Karpas-422 (cell line): Measurements from ENCODE around the gene NHLRC2. TPM values are rescaled to one million over a fixed set of nuclear protein-coding genes. Genes with fewer than 3 reads are reported as not detected.

ENCODE experiments used
- DNase-seq: peaks from one replicate; pipeline ENCODE4 v3.0.0-alpha.2; 2015
- H2AFZ ChIP-seq: fragments of 200-600 bp; sonication (generic); 2 replicates; pipeline ENCODE4 v1.6.1; 2014; ENCODE audit warnings: antibody characterized with exemption, low read length, mixed read lengths
- H3K27ac ChIP-seq: fragments of 200-600 bp; sonication (generic); 2 replicates; pipeline ENCODE4 v1.5.1; 2014; ENCODE audit warnings: mild to moderate bottlenecking, low read length, moderate library complexity
- H3K27me3 ChIP-seq: fragments of 200-600 bp; sonication (generic); 2 replicates; pipeline ENCODE4 v1.6.1; 2014; ENCODE audit warnings: low read length, mixed read lengths
- H3K36me3 ChIP-seq: fragments of 200-600 bp; sonication (generic); 2 replicates; pipeline ENCODE4 v1.6.1; 2014; ENCODE audit warnings: low read length, mixed read lengths; ENCODE audit not compliant: insufficient read depth
- H3K4me1 ChIP-seq: fragments of 200-600 bp; sonication (generic); 2 replicates; pipeline ENCODE4 v1.6.1; 2014; ENCODE audit warnings: mild to moderate bottlenecking, low read length, mixed read lengths
- H3K4me2 ChIP-seq: fragments of 200-600 bp; sonication (generic); 2 replicates; pipeline ENCODE4 v1.6.1; 2014; ENCODE audit warnings: low read length, low read depth, mild to moderate bottlenecking; ENCODE audit not compliant: poor library complexity, severe bottlenecking
- H3K4me3 ChIP-seq: fragments of 200-600 bp; sonication (generic); 2 replicates; pipeline ENCODE4 v1.5.1; 2014; ENCODE audit warnings: mild to moderate bottlenecking, antibody characterized with exemption, low read length, mixed read lengths
- H3K79me2 ChIP-seq: fragments of 200-600 bp; sonication (generic); 2 replicates; pipeline ENCODE4 v1.6.1; 2014; ENCODE audit warnings: mild to moderate bottlenecking, low read length, mixed read lengths
- H3K9ac ChIP-seq: fragments of 200-600 bp; sonication (generic); 2 replicates; pipeline ENCODE4 v1.6.0; 2014; ENCODE audit warnings: low read length
- H3K9me2 ChIP-seq: fragments of 200-600 bp; sonication (generic), shearing (Covaris generic); replicated peaks from 2 replicates; pipeline ENCODE4 v1.6.0; 2014; ENCODE audit warnings: mild to moderate bottlenecking, low read length, moderate library complexity; ENCODE audit not compliant: insufficient read depth
- H3K9me3 ChIP-seq: fragments of 300-700, 200-600 bp; sonication (generic); 2 replicates; pipeline ENCODE4 v1.6.1; 2014; ENCODE audit warnings: low read length, mixed read lengths
- H4K20me1 ChIP-seq: fragments of 200-600 bp; sonication (generic); 2 replicates; pipeline ENCODE4 v1.6.1; 2014; ENCODE audit warnings: mild to moderate bottlenecking, antibody characterized with exemption, low read length, low read depth; ENCODE audit not compliant: insufficient read depth
- total RNA-seq: library from RNA; depleted of rRNA; stranded (reverse); fragments of >200 nt; shearing (Covaris generic); gene quantifications from 2 replicates; pipeline ENCODE4 v1.2.3, GENCODE V29; 2014; ENCODE audit warnings: low replicate concordance

NHLRC2 gene
- total RNA-seq, 1 experiment from 2014 or later = 21.9 TPM

- Histone ChIP-seq H3K9me3 (no peaks in the 10 kb centered on the region), H4K20me1 (no peaks in the 10 kb centered on the region), H3K27me3 (no peaks in the 10 kb centered on the region), H3K4me1 (peaks cover 16% of the 10 kb centered on the region), H3K4me2 (peak overlapping the region; percentile 37), H3K79me2 (no peaks in the 10 kb centered on the region), H3K27ac (peak overlapping the region; percentile 27; the same call in 1 of the 2 replicates), H3K36me3 (no peaks in the 10 kb centered on the region), H3K9me2 (no peaks in the 10 kb centered on the region), H3K4me3 (peak overlapping the region; percentile 13; the same call in 1 of the 2 replicates), H3K9ac (peak overlapping the region; percentile 31; the same call in 1 of the 2 replicates), H2AFZ (0 out of 2 replicates have a peak overlapping the region, but pooled peaks have one; percentile 33)
- no peak for DNase-seq
Observed at GRCh38 chr10:113954409-113954808, 99.9 kb downstream of the NHLRC2 start.

- Histone ChIP-seq H4K20me1 (no peaks in the 10 kb centered on the region), H3K9me3 (no peaks in the 10 kb centered on the region), H3K4me1 (peaks cover 16% of the 10 kb centered on the region), H3K27ac (no peak overlapping the region), H3K79me2 (no peaks in the 10 kb centered on the region), H2AFZ (no peak overlapping the region), H3K9ac (no peak overlapping the region), H3K27me3 (no peaks in the 10 kb centered on the region), H3K4me3 (no peak overlapping the region), H3K4me2 (no peak overlapping the region), H3K9me2 (no peaks in the 10 kb centered on the region), H3K36me3 (no peaks in the 10 kb centered on the region)
- no peak for DNase-seq
Observed at GRCh38 chr10:113957013-113957412, 102.6 kb downstream of the NHLRC2 start.

- Histone ChIP-seq H3K4me1 (peaks cover 9% of the 10 kb centered on the region), H3K4me3 (no peak overlapping the region), H3K79me2 (no peaks in the 10 kb centered on the region), H3K27ac (no peak overlapping the region), H3K27me3 (no peaks in the 10 kb centered on the region), H4K20me1 (no peaks in the 10 kb centered on the region), H3K9ac (no peak overlapping the region), H3K9me3 (no peaks in the 10 kb centered on the region), H3K9me2 (no peaks in the 10 kb centered on the region), H2AFZ (no peak overlapping the region), H3K36me3 (no peaks in the 10 kb centered on the region), H3K4me2 (no peak overlapping the region)
- no peak for DNase-seq
Observed at GRCh38 chr10:113958631-113959382, 104.3 kb downstream of the NHLRC2 start.

GRCh38 chr10:113959383-113959760 lies 104.9 kb downstream of the NHLRC2 start:
- Histone ChIP-seq H3K4me3 (no peak overlapping the region), H2AFZ (no peak overlapping the region), H3K4me2 (no peak overlapping the region), H3K9me3 (no peaks in the 10 kb centered on the region), H3K79me2 (no peaks in the 10 kb centered on the region), H4K20me1 (no peaks in the 10 kb centered on the region), H3K36me3 (no peaks in the 10 kb centered on the region), H3K27ac (no peak overlapping the region), H3K27me3 (no peaks in the 10 kb centered on the region), H3K9ac (no peak overlapping the region), H3K9me2 (no peaks in the 10 kb centered on the region), H3K4me1 (peaks cover 3% of the 10 kb centered on the region)
- no peak for DNase-seq

GRCh38 chr10:113960617-113961181 lies 106.2 kb downstream of the NHLRC2 start:
- H3K9ac ChIP-seq = no peak overlapping the region
- no peaks in the 10 kb centered on the region for H3K36me3 ChIP-seq
- no peak overlapping the region; the same call in 1 of the 2 replicates for H2AFZ ChIP-seq
- H3K9me2 ChIP-seq = no peaks in the 10 kb centered on the region
- H3K4me3 ChIP-seq = no peak overlapping the region
- no peak overlapping the region for H3K4me2 ChIP-seq
- no peaks in the 10 kb centered on the region for H3K79me2 ChIP-seq
- no peaks in the 10 kb centered on the region for H4K20me1 ChIP-seq
- no peak for DNase-seq
- peaks cover 3% of the 10 kb centered on the region for H3K4me1 ChIP-seq
- H3K27me3 ChIP-seq = no peaks in the 10 kb centered on the region
- no peak overlapping the region for H3K27ac ChIP-seq
- H3K9me3 ChIP-seq = no peaks in the 10 kb centered on the region

GRCh38 chr10:113961182-113962031 lies 106.9 kb downstream of the NHLRC2 start:
- Histone ChIP-seq H3K4me2 (no peak overlapping the region), H3K36me3 (no peaks in the 10 kb centered on the region), H3K9me3 (no peaks in the 10 kb centered on the region), H3K4me1 (peaks cover 8% of the 10 kb centered on the region), H2AFZ (no peak overlapping the region; the same call in 1 of the 2 replicates), H3K4me3 (no peak overlapping the region), H3K27ac (no peak overlapping the region), H3K79me2 (no peaks in the 10 kb centered on the region), H4K20me1 (no peaks in the 10 kb centered on the region), H3K9me2 (no peaks in the 10 kb centered on the region), H3K9ac (no peak overlapping the region), H3K27me3 (no peaks in the 10 kb centered on the region)
- no peak for DNase-seq

- H3K79me2 ChIP-seq = no peaks in the 10 kb centered on the region
- no peaks in the 10 kb centered on the region for H3K27me3 ChIP-seq
- H3K9ac ChIP-seq = no peak overlapping the region
- peak; percentile 44 for DNase-seq
- H3K4me2 ChIP-seq = no peak overlapping the region
- H3K9me2 ChIP-seq = no peaks in the 10 kb centered on the region
- H3K4me1 ChIP-seq = peaks cover 8% of the 10 kb centered on the region
- H3K27ac ChIP-seq = no peak overlapping the region
- H3K36me3 ChIP-seq = no peaks in the 10 kb centered on the region
- H2AFZ ChIP-seq = no peak overlapping the region
- no peak overlapping the region for H3K4me3 ChIP-seq
- H4K20me1 ChIP-seq = no peaks in the 10 kb centered on the region
- no peaks in the 10 kb centered on the region for H3K9me3 ChIP-seq
Observed at GRCh38 chr10:113965077-113965476, 110.6 kb downstream of the NHLRC2 start.

GRCh38 chr10:113965683-113966082 lies 111.2 kb downstream of the NHLRC2 start:
- no peaks in the 10 kb centered on the region for H3K36me3 ChIP-seq
- no peaks in the 10 kb centered on the region for H3K9me2 ChIP-seq
- peak overlapping the region; percentile 21 for H3K4me2 ChIP-seq
- no peaks in the 10 kb centered on the region for H3K27me3 ChIP-seq
- no peak overlapping the region for H3K4me3 ChIP-seq
- peaks cover 8% of the 10 kb centered on the region for H3K4me1 ChIP-seq
- H3K9me3 ChIP-seq = no peaks in the 10 kb centered on the region
- H3K27ac ChIP-seq = no peak overlapping the region
- no peaks in the 10 kb centered on the region for H4K20me1 ChIP-seq
- no peaks in the 10 kb centered on the region for H3K79me2 ChIP-seq
- H2AFZ ChIP-seq = no peak overlapping the region
- H3K9ac ChIP-seq = no peak overlapping the region
- DNase-seq = peak; percentile 61
